Measurements from ENCODE around the gene INSYN1. TPM values are rescaled to one million over a fixed set of nuclear protein-coding genes. Genes with fewer than 3 reads are reported as not detected.
"Not testable (repeated sequence)": the region's sequence is repeated elsewhere in the genome, so short reads cannot be mapped to it uniquely, and the experiment has no call there.

The INSYN1 gene
- total RNA-seq, 4 donors from 2014 or later, result 2.7 to 11.6 (median 7.7) TPM

DNA sequence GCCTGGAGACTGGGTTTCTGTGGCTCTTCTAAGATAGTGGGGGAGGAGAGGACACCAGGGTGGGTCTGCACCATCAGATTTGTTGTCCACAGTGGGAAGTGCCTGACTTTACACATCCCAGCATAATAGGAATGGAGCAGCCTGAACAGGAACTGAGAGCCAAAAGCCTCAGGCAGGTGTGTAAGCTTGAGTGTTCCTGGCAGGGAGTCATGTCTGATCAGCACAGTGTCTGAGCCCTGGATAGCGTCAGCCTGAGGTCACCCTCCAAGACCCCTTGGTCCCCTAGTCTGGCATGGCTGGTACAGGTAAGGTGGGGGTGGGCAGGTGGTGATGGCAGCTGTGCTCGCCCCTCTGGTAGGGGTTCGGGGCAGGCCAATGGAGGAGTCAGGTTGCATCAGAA lies 20.2 kb downstream of the INSYN1 start:
- in situ Hi-C loops (cut with MboI; ENCODE audit: low sequenced_read_pairs in 4 of 4), result no loop called here
- H3K27ac ChIP-seq, result no peak overlapping the region
- TF ChIP-seq, protein P1, sequence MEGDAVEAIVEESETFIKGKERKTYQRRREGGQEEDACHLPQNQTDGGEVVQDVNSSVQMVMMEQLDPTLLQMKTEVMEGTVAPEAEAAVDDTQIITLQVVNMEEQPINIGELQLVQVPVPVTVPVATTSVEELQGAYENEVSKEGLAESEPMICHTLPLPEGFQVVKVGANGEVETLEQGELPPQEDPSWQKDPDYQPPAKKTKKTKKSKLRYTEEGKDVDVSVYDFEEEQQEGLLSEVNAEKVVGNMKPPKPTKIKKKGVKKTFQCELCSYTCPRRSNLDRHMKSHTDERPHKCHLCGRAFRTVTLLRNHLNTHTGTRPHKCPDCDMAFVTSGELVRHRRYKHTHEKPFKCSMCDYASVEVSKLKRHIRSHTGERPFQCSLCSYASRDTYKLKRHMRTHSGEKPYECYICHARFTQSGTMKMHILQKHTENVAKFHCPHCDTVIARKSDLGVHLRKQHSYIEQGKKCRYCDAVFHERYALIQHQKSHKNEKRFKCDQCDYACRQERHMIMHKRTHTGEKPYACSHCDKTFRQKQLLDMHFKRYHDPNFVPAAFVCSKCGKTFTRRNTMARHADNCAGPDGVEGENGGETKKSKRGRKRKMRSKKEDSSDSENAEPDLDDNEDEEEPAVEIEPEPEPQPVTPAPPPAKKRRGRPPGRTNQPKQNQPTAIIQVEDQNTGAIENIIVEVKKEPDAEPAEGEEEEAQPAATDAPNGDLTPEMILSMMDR (IDR thresholded peaks at IDR 0.05 in 4 of 5, conservative IDR thresholded peaks at IDR 0.05 in 1 of 5), result no peak
- TF ChIP-seq POLR2A (IDR thresholded peaks at IDR 0.05), result no peak
- no peak overlapping the region for H3K4me3 ChIP-seq
- peaks cover 0 to 2% of the 10 kb centered on the region in 2 donors for H3K4me1 ChIP-seq
- intact Hi-C loops (cut with DNase I; ENCODE audit: low total_unique reads), result no loop called here
- ATAC-seq (no peak), DNase-seq (no peak)
- no peaks in the 10 kb centered on the region for H3K36me3 ChIP-seq
- H3K9me3 ChIP-seq, result no peaks in the 10 kb centered on the region
- peaks cover 0 to 8% (median 8%) of the 10 kb centered on the region in 3 donors for H3K27me3 ChIP-seq

DNA sequence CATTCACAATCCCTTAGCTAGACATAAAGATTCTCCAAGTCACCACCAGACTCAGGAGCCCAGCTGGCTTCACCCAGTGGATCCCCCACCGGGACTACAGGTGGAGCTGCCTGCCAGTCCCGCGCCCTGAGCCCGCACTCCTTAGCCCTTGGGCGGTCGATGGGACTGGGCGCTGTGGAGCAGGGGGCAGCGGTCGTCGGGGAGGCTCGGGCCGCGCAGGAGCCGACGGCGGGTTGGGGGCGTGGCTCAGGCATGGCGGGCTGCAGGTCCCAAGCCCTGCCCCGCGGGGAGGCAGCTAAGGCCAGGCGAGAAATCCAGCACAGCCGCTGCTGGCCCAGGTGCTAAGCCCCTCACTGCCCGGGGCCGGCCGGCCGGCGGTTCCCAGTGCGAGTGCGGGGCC lies 21.1 kb downstream of the INSYN1 start:
- DNase-seq; H3K36me3 ChIP-seq; ATAC-seq; H3K4me3 ChIP-seq; H3K27me3 ChIP-seq; H3K27ac ChIP-seq; H3K9me3 ChIP-seq; intact Hi-C loops (cut with DNase I; ENCODE audit: low total_unique reads); in situ Hi-C loops (cut with MboI; ENCODE audit: low sequenced_read_pairs in 4 of 4): not testable (repeated sequence)
- H3K4me1 ChIP-seq, result peaks cover 0 to 10% of the 10 kb centered on the region in 2 donors

DNA sequence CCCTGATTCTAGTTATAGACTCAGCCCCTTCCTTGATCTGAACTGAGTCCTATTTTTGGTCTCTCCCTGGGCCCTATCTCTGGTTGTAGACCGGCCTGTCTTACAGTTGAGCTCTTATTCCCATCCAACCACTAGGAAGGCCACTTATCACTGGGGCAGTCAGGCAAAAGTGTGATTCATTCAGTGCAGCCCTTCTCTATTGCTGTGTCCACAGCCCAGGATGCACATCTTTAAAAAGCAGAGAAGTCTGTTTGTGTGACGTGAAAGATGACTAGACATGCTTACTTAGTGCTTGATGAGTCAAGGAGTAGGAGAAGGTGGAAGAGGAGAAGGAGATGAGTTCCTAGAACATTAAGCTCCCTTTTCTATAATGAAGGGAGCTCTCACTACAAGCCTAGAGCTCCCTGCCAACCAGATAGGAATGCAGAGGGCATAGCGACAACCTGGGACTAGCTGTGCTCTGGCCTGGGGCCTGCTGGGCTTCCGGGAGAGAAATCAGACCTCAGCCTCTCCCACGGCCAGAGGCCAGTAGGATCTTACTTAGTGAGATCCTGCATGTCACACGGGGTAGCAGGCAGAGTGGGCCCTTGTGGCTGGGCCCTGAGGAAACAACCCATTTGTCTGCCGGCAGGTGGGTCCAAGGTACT lies 25.7 kb downstream of the INSYN1 start:
- intact Hi-C loops (cut with DNase I; ENCODE audit: low total_unique reads), result no loop called here
- no peak overlapping the region for H3K27ac ChIP-seq
- TF ChIP-seq, protein P1 (IDR thresholded peaks at IDR 0.05 in 4 of 5, conservative IDR thresholded peaks at IDR 0.05 in 1 of 5), result no peak
- no peak for TF ChIP-seq POLR2A (IDR thresholded peaks at IDR 0.05)
- ATAC-seq, result peak in 1 of 2 donors; percentile 66
- in situ Hi-C loops (cut with MboI; ENCODE audit: low sequenced_read_pairs in 4 of 4), result no loop called here
- H3K27me3 ChIP-seq, result no peaks in the 10 kb centered on the region
- peaks cover 0 to 11% of the 10 kb centered on the region in 2 donors for H3K4me1 ChIP-seq
- no peak for DNase-seq
- no peaks in the 10 kb centered on the region for H3K9me3 ChIP-seq
- no peak overlapping the region for H3K4me3 ChIP-seq
- no peaks in the 10 kb centered on the region for H3K36me3 ChIP-seq

DNA sequence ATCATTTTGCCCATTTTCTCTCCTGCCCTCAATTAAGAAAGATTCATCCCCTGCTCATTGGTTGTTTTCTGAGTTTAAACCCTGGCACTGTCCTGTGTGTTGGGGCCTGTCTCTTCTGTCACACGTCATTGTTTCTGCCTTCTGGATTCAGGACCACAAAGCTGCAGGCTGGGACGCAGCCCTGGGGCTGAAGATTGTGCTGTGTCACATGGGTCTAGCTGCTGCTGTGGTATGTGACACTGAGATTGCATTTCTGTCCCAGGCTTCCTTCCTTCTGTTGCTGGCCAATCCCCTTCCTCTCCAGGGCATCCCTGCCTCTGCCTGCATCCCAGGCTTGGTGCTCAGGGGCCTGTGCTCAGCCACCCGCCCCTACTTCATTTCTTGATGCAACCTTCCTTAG lies 28.9 kb downstream of the INSYN1 start:
- Histone ChIP-seq H3K27me3 (no peaks in the 10 kb centered on the region), H3K36me3 (no peaks in the 10 kb centered on the region), H3K4me3 (no peak overlapping the region), H3K9me3 (no peaks in the 10 kb centered on the region), H3K4me1 (peaks cover 0 to 11% of the 10 kb centered on the region in 2 donors), H3K27ac (no peak overlapping the region)
- in situ Hi-C loops (cut with MboI; ENCODE audit: low sequenced_read_pairs in 4 of 4), result no loop called here
- no peak for TF ChIP-seq POLR2A (IDR thresholded peaks at IDR 0.05)
- TF ChIP-seq, protein P1 (IDR thresholded peaks at IDR 0.05 in 4 of 5, conservative IDR thresholded peaks at IDR 0.05 in 1 of 5), result no peak
- DNase-seq (no peak), ATAC-seq (no peak)
- intact Hi-C loops (cut with DNase I; ENCODE audit: low total_unique reads), result no loop called here

DNA sequence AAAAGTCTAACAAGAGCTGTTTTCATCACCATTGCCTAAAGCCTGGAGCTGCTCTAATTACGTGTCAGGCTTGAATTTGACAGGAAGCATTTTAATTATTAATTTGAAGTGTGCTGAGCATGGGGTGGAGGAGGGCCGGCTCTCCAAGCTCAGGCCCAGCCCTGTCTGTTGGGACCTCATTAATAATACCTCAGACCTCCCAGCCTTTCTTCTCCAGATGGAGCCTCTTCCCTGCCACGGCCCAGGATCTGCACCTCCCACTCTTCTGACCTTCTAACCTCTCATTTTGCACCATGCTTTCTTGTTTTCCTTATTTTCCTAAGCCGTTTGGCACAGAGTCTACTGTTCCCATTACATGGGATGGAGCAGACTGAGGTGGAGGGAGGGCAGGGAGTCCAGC lies 30.0 kb downstream of the INSYN1 start:
- TF ChIP-seq, protein P1 (IDR thresholded peaks at IDR 0.05 in 4 of 5, conservative IDR thresholded peaks at IDR 0.05 in 1 of 5), result no peak
- TF ChIP-seq POLR2A (IDR thresholded peaks at IDR 0.05), result no peak
- no peak for ATAC-seq
- in situ Hi-C loops (cut with MboI; ENCODE audit: low sequenced_read_pairs in 4 of 4) (no loop called here), intact Hi-C loops (cut with DNase I; ENCODE audit: low total_unique reads) (no loop called here)
- H3K4me3 ChIP-seq, result no peak overlapping the region
- H3K9me3 ChIP-seq, result no peaks in the 10 kb centered on the region
- no peaks in the 10 kb centered on the region for H3K27me3 ChIP-seq
- DNase-seq, result no peak
- H3K4me1 ChIP-seq, result peaks cover 0 to 11% of the 10 kb centered on the region in 2 donors
- no peaks in the 10 kb centered on the region for H3K36me3 ChIP-seq
- H3K27ac ChIP-seq, result no peak overlapping the region
